ENCODE data around the gene MARK4. TPM values are rescaled to one million over a fixed set of nuclear protein-coding genes. Genes with fewer than 3 reads are reported as not detected.
A peak's percentile ranks its signal among the peaks of the same experiment; 100 is the strongest.

Gene MARK4
- total RNA-seq, 1 donor from 2014 or later: 10.8 TPM

DNA sequence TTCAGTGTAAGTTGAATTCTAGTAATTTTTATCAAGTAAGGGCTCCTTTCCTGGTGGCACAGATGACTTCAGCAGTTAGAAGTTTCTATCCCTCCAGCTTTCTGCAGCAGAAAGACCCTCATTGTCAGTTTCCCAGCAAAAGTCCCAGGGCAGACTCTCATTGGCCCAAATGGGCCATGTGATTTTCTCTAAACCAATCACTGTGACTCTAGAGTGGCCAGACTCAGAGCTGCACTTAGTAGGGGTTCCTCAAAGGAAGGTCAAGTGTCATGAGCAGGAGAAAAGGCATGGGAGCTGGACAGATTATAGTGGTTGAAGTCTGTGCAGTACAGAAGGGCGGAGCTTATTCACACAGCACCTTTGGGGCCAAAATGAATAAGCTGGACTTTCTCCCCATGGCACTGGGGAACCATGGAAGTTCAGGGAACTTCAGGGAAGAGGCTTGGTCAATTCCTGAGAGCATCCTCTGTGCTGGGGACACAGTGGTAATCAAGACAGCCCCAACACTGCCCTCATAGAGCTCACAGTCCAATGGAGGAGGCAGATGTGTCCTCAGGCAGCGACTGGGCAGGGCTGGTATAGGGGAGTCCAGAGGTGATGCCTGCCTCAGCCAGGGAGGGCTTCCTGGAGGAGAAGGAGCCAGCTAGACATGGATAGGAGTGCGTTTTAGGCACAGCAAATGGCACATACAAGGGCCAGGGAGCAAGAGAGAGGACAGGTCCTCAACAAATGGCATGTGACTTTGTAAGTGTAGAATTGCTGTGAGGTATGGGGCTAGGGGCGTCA lies 53.3 kb downstream of the MARK4 start:
- DNase-seq (ENCODE audit: low read depth) (no peak), FAIRE-seq (peak; percentile 87)
- H3K4me3 ChIP-seq (ENCODE audit: low read depth, low read length): no peak overlapping the region
- H3K36me3 ChIP-seq (ENCODE audit: control insufficient read depth, insufficient read depth, low read length): peaks cover 6% of the 10 kb centered on the region
- no peaks in the 10 kb centered on the region for H3K27me3 ChIP-seq (ENCODE audit: control insufficient read depth, insufficient read depth, low read length)
- TF ChIP-seq, protein P1, sequence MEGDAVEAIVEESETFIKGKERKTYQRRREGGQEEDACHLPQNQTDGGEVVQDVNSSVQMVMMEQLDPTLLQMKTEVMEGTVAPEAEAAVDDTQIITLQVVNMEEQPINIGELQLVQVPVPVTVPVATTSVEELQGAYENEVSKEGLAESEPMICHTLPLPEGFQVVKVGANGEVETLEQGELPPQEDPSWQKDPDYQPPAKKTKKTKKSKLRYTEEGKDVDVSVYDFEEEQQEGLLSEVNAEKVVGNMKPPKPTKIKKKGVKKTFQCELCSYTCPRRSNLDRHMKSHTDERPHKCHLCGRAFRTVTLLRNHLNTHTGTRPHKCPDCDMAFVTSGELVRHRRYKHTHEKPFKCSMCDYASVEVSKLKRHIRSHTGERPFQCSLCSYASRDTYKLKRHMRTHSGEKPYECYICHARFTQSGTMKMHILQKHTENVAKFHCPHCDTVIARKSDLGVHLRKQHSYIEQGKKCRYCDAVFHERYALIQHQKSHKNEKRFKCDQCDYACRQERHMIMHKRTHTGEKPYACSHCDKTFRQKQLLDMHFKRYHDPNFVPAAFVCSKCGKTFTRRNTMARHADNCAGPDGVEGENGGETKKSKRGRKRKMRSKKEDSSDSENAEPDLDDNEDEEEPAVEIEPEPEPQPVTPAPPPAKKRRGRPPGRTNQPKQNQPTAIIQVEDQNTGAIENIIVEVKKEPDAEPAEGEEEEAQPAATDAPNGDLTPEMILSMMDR (IDR thresholded peaks at IDR 0.05; ENCODE audit: insufficient read depth, low read length, severe bottlenecking): no peak

DNA sequence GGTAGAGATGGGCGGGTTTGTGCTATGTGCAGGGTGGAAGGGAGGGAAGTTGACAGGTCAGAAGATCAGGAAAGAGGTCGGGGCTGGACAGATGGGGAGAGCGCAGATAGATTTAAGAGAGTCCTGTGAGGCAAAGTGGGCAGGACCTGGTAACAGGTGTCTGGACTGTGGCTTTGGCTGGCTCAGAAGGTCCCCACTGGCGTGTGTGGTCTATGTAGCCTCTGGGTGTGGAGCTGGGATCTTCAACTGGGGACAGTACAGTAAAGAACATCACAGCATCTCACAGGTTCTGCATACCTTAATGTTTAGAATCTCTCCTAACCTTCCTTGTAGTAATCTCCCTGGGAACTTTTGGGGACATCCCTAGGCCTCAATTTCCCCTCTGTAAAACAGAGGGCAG lies 53.9 kb downstream of the MARK4 start:
- Histone ChIP-seq H3K36me3 (ENCODE audit: control insufficient read depth, insufficient read depth, low read length) (peaks cover 4% of the 10 kb centered on the region), H3K4me3 (ENCODE audit: low read depth, low read length) (no peak overlapping the region), H3K27me3 (ENCODE audit: control insufficient read depth, insufficient read depth, low read length) (no peaks in the 10 kb centered on the region)
- FAIRE-seq: no peak
- no peak for DNase-seq (ENCODE audit: low read depth)
- TF ChIP-seq, protein P1 (IDR thresholded peaks at IDR 0.05; ENCODE audit: insufficient read depth, low read length, severe bottlenecking): no peak

DNA sequence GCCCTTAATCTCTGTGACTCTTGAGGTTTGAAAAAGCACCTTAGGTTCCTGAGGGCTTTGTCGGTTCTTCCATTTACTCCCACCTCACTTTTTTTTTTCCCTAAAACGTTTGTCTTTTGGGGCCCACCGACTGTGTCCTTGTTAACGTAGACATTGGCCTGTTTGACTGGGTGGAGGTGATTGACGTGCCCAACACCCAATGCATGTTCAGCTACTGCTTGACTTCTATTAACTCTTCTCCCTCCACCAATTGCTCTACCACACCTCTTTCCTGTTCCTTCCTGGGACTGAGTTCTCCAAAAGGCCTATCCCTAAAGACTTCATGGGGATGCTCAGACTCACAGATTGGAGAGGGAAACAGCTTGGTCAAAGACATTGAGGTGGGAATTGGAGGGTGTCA lies 54.4 kb downstream of the MARK4 start:
- peak; percentile 60 for FAIRE-seq
- DNase-seq (ENCODE audit: low read depth): peak; percentile 18
- peaks cover 4% of the 10 kb centered on the region for H3K36me3 ChIP-seq (ENCODE audit: control insufficient read depth, insufficient read depth, low read length)
- H3K4me3 ChIP-seq (ENCODE audit: low read depth, low read length): no peak overlapping the region
- H3K27me3 ChIP-seq (ENCODE audit: control insufficient read depth, insufficient read depth, low read length): no peaks in the 10 kb centered on the region
- TF ChIP-seq, protein P1 (IDR thresholded peaks at IDR 0.05; ENCODE audit: insufficient read depth, low read length, severe bottlenecking): no peak

DNA sequence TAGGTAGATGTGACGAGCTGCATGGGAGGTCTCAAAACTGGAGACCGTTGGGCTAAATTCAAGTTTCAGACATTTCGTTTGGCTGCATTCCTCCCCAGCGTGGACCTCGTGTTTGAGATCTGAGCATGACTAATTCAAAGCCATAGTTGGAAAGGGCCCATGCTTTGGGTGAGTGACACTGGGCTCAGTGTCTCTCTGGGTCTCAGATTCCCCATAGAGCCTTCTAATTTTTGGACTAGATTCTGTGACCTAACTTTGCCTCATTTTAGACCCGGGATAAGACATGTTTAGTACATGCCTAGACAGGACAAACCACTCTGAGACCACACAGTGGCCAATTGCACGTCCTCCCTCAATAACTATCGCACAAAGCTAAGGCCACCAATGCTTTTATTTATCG lies 55.0 kb downstream of the MARK4 start:
- no peaks in the 10 kb centered on the region for H3K27me3 ChIP-seq (ENCODE audit: control insufficient read depth, insufficient read depth, low read length)
- peak; percentile 77 for FAIRE-seq
- peak; percentile 78 for DNase-seq (ENCODE audit: low read depth)
- H3K4me3 ChIP-seq (ENCODE audit: low read depth, low read length): no peak overlapping the region
- TF ChIP-seq, protein P1 (IDR thresholded peaks at IDR 0.05; ENCODE audit: insufficient read depth, low read length, severe bottlenecking): no peak
- H3K36me3 ChIP-seq (ENCODE audit: control insufficient read depth, insufficient read depth, low read length): peaks cover 1% of the 10 kb centered on the region

DNA sequence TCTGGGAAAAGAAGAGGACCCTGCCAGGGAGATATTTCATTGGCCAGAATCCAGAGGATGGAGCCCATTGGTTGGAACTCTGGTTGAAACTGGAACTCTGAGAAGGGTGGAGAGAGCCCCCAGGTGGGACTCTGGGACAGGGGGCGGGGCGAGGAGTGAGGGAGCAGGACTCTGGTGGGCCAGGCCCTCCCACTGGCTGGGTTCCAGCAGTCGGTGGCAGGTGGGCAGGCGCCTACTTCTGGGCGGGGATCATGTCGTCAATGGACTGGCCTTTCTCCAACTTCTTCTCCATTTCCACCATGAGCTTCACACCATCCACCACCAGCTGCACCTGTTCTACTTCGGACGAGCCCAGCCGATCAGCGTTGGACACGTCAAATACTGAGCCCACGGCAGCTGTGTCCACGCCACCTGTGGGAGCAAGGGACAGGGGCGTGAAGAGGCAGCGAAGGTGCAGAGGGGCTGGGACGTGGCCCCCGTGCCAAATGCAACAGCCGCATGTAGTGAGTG lies 55.5 kb downstream of the MARK4 start:
- DNase-seq (ENCODE audit: low read depth) (no peak), FAIRE-seq (no peak)
- no peaks in the 10 kb centered on the region for H3K27me3 ChIP-seq (ENCODE audit: control insufficient read depth, insufficient read depth, low read length)
- TF ChIP-seq, protein P1 (IDR thresholded peaks at IDR 0.05; ENCODE audit: insufficient read depth, low read length, severe bottlenecking): no peak
- H3K4me3 ChIP-seq (ENCODE audit: low read depth, low read length): no peak overlapping the region
- peaks cover 1% of the 10 kb centered on the region for H3K36me3 ChIP-seq (ENCODE audit: control insufficient read depth, insufficient read depth, low read length)

Data from bronchial epithelial cell (primary cell).